Activated B cell treated with CpG ODN at 0.5 μM for 24 hours (primary cell): ENCODE results near the gene FOXO3. TPM values are rescaled to one million over a fixed set of nuclear protein-coding genes. Genes with fewer than 3 reads are reported as not detected.

Source experiments
- ATAC-seq: fragments of 200-7000 bp; cut with Tn5 transposase; one replicate; pipeline ENCODE4 v1.10.0; 2021; ENCODE audit warnings: low read depth, mild to moderate bottlenecking, moderate library complexity
- CTCF ChIA-PET: fragments of 350-600 bp; sonication (Branson Sonifier 250); formaldehyde crosslinking; loops from one replicate; lab custom pipeline; 2021; ENCODE audit warnings: antibody characterized with exemption; lab: Charles Lee
- POLR2A ChIA-PET: fragments of 350-600 bp; sonication (Branson Sonifier 250); formaldehyde crosslinking; loops from one replicate; lab custom pipeline; 2021; ENCODE audit warnings: antibody characterized with exemption; lab: Charles Lee
- DNase-seq: peaks from one replicate; pipeline ENCODE4 v3.0.0; 2022
- H3K27ac Mint-ChIP-seq: one replicate; pipeline ENCODE4 v1.8.0; 2020; ENCODE audit warnings: mixed read lengths
- H3K27me3 Mint-ChIP-seq: one replicate; pipeline ENCODE4 v1.8.0; 2021; ENCODE audit warnings: mixed read lengths
- H3K36me3 Mint-ChIP-seq: one replicate; pipeline ENCODE4 v1.8.0; 2021; ENCODE audit warnings: low read depth, mixed read lengths
- H3K4me1 Mint-ChIP-seq: one replicate; pipeline ENCODE4 v1.8.0; 2021; ENCODE audit warnings: mixed read lengths
- H3K4me3 Mint-ChIP-seq: one replicate; pipeline ENCODE4 v1.8.0; 2020; ENCODE audit warnings: mild to moderate bottlenecking, mixed read lengths
- H3K9me3 Mint-ChIP-seq: one replicate; pipeline ENCODE4 v1.8.0; 2020; ENCODE audit warnings: mixed read lengths
- CTCF ChIP-seq: fragments of 200-600 bp; IDR thresholded peaks from one replicate; pipeline ENCODE4 v1.8.0; 2022; ENCODE audit warnings: antibody characterized with exemption, mild to moderate bottlenecking
- intact Hi-C: fragments of 100-400 bp; cut with micrococcal nuclease; formaldehyde crosslinking; loops from one replicate; pipeline ENCODE4 v1.15.1; 2024
- total RNA-seq: library from RNA; stranded (reverse); gene quantifications from 2 replicates; pipeline ENCODE4 v1.2.3, GENCODE V29; 2022

FOXO3 gene
- total RNA-seq, 1 donor from 2014 or later, result 9.4 TPM

GRCh38 chr6:108672641-108673040 lies 111.9 kb downstream of the FOXO3 start:
- DNase-seq (no peak), ATAC-seq (no peak)
- Mint-ChIP-seq H3K27me3 (no peaks in the 10 kb centered on the region), H3K4me1 (peaks cover 10% of the 10 kb centered on the region), H3K27ac (no peak overlapping the region), H3K4me3 (no peak overlapping the region), H3K36me3 (peaks cover 8% of the 10 kb centered on the region), H3K9me3 (no peaks in the 10 kb centered on the region)
- no peak for TF ChIP-seq CTCF
- ChIA-PET POLR2A (no interaction called here), CTCF (no interaction called here)
- intact Hi-C loops, result no loop called here

- intact Hi-C loops, result no loop called here
- Mint-ChIP-seq H3K27me3 (no peaks in the 10 kb centered on the region), H3K27ac (no peak overlapping the region), H3K36me3 (peaks cover 5% of the 10 kb centered on the region), H3K9me3 (no peaks in the 10 kb centered on the region), H3K4me1 (peaks cover 10% of the 10 kb centered on the region), H3K4me3 (no peak overlapping the region)
- POLR2A ChIA-PET, result interaction anchor here (0.7 kb wide), 1 partner anchor 24 kb away, joined by 3 read pairs; no protein-coding TSS in a partner anchor
- DNase-seq (no peak), ATAC-seq (no peak)
- no peak for TF ChIP-seq CTCF
- CTCF ChIA-PET, result no interaction called here
Observed at GRCh38 chr6:108673153-108673552, 112.4 kb downstream of the FOXO3 start.

DNA sequence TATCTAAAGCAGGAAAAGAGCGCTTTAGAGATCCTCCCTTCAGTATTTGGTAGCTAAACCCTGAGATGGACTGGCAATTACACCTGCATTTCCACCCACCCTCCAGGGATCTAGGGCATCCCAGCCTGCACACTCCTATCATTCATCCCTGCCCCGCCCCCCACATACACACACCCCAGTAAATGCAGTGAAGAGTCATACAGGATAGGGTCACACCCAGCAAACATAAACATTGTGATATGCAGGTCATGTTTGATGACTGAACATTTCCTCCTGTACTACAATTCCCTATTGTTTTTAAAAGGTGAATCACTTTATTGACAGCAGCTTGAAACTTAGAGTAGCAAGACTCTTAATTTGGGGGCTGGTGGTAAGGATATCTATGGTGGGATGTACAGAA lies 112.9 kb downstream of the FOXO3 start:
- ChIA-PET CTCF (no interaction called here), POLR2A (interaction anchor here (0.7 kb wide), 1 partner anchor 25 kb away, joined by 3 read pairs; no protein-coding TSS in a partner anchor)
- intact Hi-C loops, result no loop called here
- H3K4me1 Mint-ChIP-seq, result peaks cover 10% of the 10 kb centered on the region
- H3K36me3 Mint-ChIP-seq, result peaks cover 4% of the 10 kb centered on the region
- no peak for DNase-seq
- TF ChIP-seq CTCF, result no peak
- H3K4me3 Mint-ChIP-seq, result no peak overlapping the region
- no peaks in the 10 kb centered on the region for H3K9me3 Mint-ChIP-seq
- H3K27ac Mint-ChIP-seq, result no peak overlapping the region
- ATAC-seq, result no peak
- no peaks in the 10 kb centered on the region for H3K27me3 Mint-ChIP-seq

DNA sequence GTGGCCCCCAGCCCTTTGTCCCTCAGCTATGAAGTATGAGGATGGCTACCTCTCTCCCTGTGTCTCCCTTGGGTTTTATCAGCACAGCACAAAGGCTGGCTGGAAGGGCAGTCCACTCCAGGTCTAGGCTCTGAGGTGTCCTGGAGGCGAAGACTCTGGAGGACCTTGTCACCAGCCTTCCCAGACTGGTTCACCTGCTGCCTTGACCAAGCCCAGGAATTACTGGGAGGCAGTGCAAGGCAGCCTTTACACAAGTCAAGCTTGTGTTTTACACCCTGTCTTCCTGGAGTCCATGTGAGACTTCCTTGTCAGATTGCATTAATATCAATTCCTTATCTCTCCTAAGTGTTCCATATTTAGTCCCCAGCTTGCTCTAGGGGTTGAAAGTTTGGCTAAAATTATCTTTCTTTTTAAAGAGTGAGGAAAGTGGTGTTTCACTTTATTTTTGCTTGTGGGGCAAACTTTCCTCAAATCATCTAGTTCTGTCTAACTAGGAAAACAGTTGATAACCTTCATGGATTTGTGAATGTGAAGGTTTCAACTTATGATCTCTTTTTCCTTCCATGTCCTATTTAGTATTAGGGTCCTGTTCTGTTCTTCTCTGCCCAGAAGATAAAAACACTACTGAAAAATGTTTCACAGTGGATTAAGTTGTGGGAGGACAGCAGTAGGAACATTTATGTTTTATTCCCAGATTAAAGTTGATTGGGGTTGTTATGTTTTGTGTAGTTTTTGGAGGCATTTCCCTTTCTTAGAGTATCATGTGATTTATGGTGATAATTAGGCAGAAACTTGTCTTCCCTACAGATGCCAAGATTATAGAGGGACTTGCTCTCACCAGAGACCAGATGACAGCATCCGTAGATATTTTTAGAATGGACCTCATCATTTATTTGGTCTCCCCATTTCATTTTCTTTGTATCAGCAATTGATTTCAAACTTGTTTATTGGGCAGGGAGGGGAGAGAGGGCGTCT lies 114.8 kb downstream of the FOXO3 start:
- no peak for DNase-seq
- H3K9me3 Mint-ChIP-seq, result no peaks in the 10 kb centered on the region
- no peak for ATAC-seq
- intact Hi-C loops, result no loop called here
- H3K4me1 Mint-ChIP-seq, result peaks cover 9% of the 10 kb centered on the region
- no peak overlapping the region for H3K27ac Mint-ChIP-seq
- no peak for TF ChIP-seq CTCF
- ChIA-PET POLR2A (no interaction called here), CTCF (no interaction called here)
- no peaks in the 10 kb centered on the region for H3K27me3 Mint-ChIP-seq
- no peak overlapping the region for H3K4me3 Mint-ChIP-seq
- H3K36me3 Mint-ChIP-seq, result peaks cover 16% of the 10 kb centered on the region

DNA sequence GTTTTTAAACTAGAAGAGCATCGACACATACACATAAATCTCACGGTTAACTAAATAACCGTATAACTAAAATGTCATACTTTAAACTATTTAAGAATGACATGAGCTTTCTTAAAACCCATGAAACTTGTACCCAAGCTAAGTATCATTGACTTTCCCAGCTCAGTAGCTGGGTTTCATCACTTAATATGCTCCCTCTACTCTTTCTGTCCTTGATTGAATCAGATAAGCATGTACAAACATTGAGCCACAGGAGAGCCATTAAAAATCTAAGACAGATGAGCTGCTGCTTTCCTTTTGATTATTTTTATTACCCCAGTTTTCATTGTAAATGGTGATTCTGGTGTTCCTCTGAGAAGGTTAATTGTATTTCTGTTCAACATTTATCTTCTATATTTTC lies 115.8 kb downstream of the FOXO3 start:
- ATAC-seq (no peak), DNase-seq (no peak)
- no peaks in the 10 kb centered on the region for H3K9me3 Mint-ChIP-seq
- intact Hi-C loops, result no loop called here
- no peaks in the 10 kb centered on the region for H3K27me3 Mint-ChIP-seq
- POLR2A ChIA-PET, result no interaction called here
- peaks cover 7% of the 10 kb centered on the region for H3K4me1 Mint-ChIP-seq
- H3K27ac Mint-ChIP-seq, result no peak overlapping the region
- peaks cover 18% of the 10 kb centered on the region for H3K36me3 Mint-ChIP-seq
- CTCF ChIA-PET, result no interaction called here
- TF ChIP-seq CTCF, result no peak
- no peak overlapping the region for H3K4me3 Mint-ChIP-seq
